GM12891 (cell line): ENCODE measurements around the gene RMI2.
A peak's percentile ranks its signal among the peaks of the same experiment; 100 is the strongest.

Experiments used
- DNase-seq: peaks from one replicate; pipeline ENCODE4 v3.0.0; 2011; ENCODE audit warnings: low spot score; ENCODE audit not compliant: insufficient read length
- FAIRE-seq: peaks from 2 replicates; lab custom pipeline; 2011; peaks lifted over from hg19 to GRCh38; lab: Jason Lieb, UNC
- PAX5 ChIP-seq: IDR thresholded peaks from 2 replicates; pipeline ENCODE4 v1.6.1; 2011; ENCODE audit warnings: low read length, moderate library complexity, mild to moderate bottlenecking; ENCODE audit not compliant: insufficient read depth, severe bottlenecking
- POLR2A ChIP-seq: IDR thresholded peaks from 2 replicates; pipeline ENCODE4 v1.6.1; 2011; ENCODE audit warnings: low read depth, low read length, control low read depth
- POLR2AphosphoS5 ChIP-seq: IDR thresholded peaks from 2 replicates; pipeline ENCODE4 v1.6.1; 2011; ENCODE audit warnings: low read depth, low read length, control low read depth
- POU2F2 ChIP-seq: IDR thresholded peaks from 2 replicates; pipeline ENCODE4 v1.6.1; 2011; ENCODE audit warnings: low read depth, mild to moderate bottlenecking, control low read depth, low read length, moderate library complexity
- SPI1 ChIP-seq: IDR thresholded peaks from 2 replicates; pipeline ENCODE4 v1.6.1; 2011; ENCODE audit warnings: low read depth, low read length, control low read depth
- TAF1 ChIP-seq: IDR thresholded peaks from 2 replicates; pipeline ENCODE4 v1.6.1; 2011; ENCODE audit warnings: low read depth, low read length, control low read depth

The RMI2 gene

DNA sequence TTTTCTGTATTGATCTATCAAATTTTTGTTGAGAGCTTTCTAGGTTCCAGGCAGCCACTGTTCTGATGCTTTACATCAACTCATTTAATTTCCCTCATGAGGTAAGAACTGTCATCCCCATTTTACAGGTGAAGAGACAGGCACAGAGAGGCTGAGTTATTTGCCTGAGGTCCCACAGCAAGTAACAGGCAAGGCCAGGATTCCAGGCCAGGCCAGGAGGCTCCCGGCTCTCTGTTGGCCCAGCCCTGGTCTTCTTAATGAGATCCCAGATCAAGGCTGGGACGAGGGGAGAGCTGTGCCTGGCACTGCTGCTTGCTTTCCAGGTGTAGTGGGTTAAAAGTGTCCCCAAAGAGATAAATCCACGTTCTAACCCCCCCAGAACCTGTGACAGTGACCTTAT, 22.4 kb upstream of the RMI2 start:
- DNase-seq, result no peak
- TF ChIP-seq TAF1, result no peak
- no peak for TF ChIP-seq SPI1
- no peak for TF ChIP-seq POLR2A
- TF ChIP-seq POLR2AphosphoS5, result no peak
- TF ChIP-seq PAX5, result no peak
- no peak for TF ChIP-seq POU2F2
- FAIRE-seq, result no peak

DNA sequence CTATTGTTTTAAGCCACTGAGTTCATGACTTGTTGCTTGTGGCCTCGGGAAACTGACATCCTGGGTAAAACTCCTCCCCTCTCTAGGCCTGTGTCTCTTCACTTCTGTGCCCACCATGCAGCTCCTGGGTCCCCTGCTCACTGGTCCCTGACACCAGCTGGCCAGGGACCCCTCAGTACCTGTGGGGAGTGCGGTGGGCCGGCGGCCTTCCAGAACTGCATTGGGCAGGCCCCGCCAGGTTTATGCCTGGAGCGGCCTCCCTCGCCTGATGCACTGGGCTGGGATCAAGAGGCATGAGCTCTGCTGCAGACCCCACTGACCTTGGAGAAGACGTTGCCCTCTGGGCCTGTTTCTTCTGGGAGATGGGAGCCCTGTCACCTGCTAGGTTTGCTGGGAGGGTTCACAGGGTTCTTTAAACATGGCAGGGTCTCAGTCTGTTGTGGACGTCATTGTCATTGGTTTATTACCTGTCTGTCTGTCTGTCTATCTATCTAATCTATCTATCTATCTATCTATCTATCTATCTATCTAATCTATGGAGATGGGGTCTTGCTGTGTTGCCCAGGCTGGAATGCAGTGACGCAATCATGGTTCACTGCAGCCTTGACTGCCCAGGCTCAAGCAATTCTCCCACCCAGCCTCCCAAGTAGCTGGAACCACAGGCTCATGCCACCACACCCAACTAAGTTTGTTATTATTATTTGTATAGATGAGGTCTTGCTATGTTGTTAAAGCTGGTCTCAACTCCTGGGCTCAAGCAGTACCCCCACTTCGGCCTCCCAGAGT, 21.5 kb upstream of the RMI2 start:
- FAIRE-seq, result no peak
- TF ChIP-seq POU2F2 (no peak), POLR2A (no peak), PAX5 (no peak), TAF1 (no peak), SPI1 (no peak), POLR2AphosphoS5 (no peak)
- no peak for DNase-seq

DNA sequence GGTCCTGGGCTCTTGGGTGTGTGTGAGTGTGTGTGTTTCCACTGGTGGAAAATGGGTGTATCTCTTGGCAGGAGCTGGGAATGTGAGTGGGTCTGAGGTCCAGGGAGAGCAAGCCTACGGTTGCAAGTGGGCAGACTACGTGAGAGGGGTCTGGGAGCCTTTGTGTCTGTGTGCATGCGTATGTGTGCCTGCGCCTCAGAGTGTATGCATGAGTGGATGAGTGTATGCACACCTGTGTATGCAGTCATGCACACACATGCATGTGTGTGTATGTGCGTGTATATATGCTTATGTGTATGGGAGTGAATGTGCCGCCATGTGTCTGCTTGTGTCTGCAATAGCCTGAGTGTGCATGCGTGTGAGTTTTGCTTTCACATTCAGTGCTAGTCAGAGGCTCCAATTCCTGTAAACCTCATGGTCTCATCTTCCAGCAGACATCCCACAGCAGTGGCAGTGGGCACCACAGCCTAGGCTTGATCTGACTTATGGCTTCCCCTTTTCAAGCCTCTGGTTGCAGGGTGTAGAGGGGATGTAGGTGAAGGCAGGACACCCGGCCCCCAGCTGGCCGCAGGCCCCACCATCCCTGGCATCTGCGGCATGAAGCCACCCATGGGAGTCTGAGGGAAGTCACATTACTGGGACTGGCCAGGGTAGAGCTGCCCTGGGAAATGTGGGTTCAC, 19.7 kb upstream of the RMI2 start:
- peak; percentile 83 for FAIRE-seq
- DNase-seq, result no peak
- no peak for TF ChIP-seq PAX5
- peak; percentile 70 for TF ChIP-seq SPI1
- no peak for TF ChIP-seq POLR2AphosphoS5
- 0 out of 2 replicates have a peak, but pooled peaks have one; percentile 20 for TF ChIP-seq POU2F2
- TF ChIP-seq POLR2A, result no peak
- TF ChIP-seq TAF1, result no peak

DNA sequence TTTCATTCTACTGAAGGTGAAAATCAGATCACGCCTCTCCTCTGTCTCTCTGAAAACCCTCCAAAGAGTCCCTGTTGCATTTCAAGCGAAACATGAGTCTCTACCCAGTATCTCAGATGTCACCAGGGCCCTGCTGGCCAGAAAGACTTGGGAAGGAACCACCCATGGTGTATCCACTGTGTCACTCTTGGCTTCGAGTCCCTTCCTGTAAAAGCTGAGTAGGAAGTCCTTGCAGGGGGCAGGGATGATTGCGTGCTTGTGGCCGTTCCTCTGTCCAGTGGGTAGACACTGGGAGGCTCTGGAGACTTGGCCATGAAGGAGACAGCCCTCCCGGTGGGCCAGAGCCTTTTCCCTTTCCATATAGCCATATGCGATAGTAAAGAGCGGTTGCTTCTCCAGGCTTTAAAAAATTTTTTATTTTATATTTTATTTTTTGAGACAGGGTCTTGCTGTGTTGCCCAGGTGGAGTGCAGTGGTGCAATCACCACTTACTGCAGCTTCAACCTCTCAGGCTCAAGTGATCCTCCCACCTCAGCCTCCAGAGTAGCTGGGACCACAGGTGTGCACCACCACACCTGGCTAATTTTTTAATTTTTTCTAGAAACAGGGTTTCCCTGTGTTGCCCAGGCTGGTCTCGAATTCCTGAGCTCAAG, 19.0 kb upstream of the RMI2 start:
- FAIRE-seq (peak; percentile 38), DNase-seq (no peak)
- no peak for TF ChIP-seq POLR2AphosphoS5
- no peak for TF ChIP-seq SPI1
- TF ChIP-seq TAF1, result no peak
- TF ChIP-seq POU2F2, result no peak; the same call in 1 of the 2 replicates
- no peak for TF ChIP-seq PAX5
- no peak for TF ChIP-seq POLR2A

DNA sequence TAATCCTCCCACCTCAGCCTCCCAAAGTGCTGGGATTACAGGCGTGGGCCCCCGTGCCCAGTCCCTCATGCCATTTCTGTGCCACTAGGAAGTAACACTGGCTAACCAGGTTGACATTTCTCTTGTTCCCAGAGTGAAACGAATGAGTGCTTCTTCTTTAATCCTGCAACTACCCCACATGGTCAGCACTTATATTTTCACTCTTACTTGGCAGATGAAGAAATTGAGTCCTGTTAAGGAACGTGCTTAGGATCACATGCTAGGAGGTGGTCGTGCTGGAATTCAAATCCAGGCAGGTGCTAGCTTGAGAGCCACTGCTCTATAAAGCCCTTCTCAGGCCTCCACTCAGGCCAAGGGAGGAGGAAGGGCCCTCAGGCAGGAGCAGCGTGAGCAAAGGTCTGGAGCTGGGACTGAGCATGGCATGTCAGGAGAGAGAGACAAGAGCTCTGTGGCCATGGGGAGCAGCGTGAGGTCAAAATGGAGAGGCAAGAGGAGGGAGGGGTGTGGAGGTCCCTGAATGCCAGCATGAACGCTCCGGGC, 18.5 kb upstream of the RMI2 start:
- no peak for DNase-seq
- TF ChIP-seq TAF1 (no peak), SPI1 (no peak), POLR2AphosphoS5 (no peak), PAX5 (no peak), POLR2A (no peak), POU2F2 (no peak)
- peak; percentile 58 for FAIRE-seq

DNA sequence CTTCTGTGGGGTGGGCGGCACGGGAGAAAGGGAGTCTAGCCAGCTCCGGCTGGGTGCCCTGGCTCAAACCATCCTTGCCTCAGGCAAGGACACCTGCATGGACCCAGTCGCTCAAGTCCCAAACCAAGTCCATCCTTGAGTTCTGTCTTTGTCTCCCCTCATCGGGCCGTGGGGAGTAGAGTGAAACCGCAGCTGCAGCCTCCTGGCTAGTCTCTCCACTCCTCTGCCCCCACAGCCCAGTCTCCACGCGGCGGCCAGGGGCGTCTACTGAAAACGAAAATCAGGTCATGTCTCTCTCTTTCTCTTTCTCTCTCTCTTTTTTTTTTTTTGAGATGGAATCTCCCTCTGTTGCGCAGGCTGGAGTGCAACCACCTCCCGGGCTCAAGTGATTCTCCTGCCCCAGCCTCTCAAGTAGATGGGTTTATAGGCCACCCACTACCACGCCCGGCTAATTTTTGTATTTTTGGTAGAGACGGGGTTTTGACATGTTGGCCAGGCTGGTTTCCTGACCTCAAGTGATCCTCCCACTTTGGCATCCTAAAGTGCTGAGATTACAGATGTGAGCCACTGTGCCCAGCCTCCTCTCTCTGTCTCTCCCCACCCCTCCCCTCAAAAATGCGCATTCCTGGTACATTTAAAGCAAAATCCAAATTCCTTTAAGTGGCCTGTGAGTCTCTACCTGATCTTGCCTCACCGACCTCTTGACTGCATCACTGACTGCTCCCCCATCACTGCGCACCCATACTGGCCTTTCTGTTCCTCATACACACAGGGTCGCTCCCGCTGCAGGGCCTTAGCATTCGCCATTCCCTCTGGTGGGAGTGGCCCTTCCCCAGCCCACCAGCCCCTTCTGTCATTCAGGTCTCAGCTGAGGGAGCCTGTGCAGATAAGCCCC, 17.7 kb upstream of the RMI2 start:
- peak; percentile 90 for FAIRE-seq
- no peak for TF ChIP-seq POLR2A
- no peak for TF ChIP-seq PAX5
- 0 out of 2 replicates have a peak, but pooled peaks have one; percentile 8 for TF ChIP-seq POLR2AphosphoS5
- TF ChIP-seq SPI1, result peak; percentile 66
- no peak for TF ChIP-seq POU2F2
- TF ChIP-seq TAF1, result no peak
- DNase-seq, result no peak

DNA sequence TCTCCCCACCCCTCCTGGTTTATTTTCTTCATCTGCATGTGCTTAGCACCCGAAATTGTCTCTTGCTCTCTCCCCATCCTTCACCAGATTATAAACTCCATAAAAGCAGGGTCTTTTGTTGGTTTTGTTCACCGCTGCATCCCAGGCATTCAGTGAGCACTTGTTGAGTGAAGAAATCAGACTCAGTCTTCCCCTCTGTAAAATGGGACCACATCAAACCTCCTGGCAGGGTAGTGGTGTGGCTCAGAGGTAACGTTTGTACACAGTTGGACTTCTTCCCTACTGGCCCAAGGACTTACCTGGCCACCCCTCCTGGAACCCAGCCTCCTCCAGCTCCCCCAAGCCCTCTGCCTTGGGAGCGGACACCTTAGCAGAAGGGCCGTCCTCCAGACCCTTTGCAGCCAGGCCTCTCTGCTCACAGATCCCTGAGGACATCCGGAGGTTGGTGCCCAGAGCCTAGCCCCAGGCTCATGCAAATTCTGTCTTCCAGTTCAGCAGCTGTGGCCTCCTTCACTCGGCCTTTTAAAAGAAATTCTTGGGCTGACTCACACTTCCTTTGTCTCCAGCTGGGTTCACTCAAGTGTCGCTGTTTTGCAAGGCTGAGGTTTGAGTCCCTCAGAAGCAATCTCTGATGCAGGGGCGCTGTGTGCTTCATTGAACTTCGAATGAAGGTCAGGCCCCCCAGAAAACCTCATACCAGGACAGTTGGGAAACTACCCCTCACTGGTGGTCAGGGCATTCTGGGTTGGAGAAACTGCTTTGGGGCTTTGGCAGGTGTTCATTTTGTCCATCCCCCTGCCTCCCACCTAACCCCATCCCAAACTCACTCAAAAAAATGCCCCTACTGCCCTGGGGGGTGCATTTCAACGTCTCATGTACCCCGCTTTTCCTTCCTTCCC, 16.8 kb upstream of the RMI2 start:
- FAIRE-seq (no peak), DNase-seq (peak; percentile 74)

DNA sequence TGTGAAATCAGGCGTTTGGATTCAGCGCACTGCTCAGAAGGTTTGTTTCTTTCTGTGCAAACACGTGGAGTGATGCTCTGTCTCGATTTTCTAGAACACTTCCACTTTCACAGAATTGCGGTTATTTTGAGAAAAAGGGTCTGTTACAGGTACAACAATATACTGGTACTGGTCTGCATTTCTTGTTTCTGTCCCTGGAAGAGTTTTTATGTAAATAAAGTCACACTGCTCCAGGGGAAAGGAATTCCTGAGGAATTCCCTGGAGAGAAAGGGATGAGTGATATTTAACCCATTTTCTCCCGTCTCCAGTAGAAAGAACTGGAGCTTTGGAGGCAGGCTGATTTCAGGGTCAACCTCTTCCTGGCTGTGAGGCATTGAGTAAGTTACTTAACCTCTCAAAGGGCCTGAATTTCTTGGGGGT, 16.2 kb upstream of the RMI2 start:
- TF ChIP-seq SPI1, result peak; percentile 71
- TF ChIP-seq POLR2A, result no peak
- peak; percentile 93 for FAIRE-seq
- no peak for DNase-seq

More for the DNA sequence above, 16.8 kb upstream of the RMI2 start:
- TF ChIP-seq SPI1 (peak; percentile 75), TAF1 (no peak), POLR2AphosphoS5 (no peak; the same call in 1 of the 2 replicates), POU2F2 (peak; percentile 98), PAX5 (peak; percentile 97), POLR2A (peak; percentile 44; the same call in 1 of the 2 replicates)
